Ecto neural progenitor cell (in vitro differentiated cells): ENCODE results near the gene MRAP.
"Not testable (repeated sequence)": the region's sequence is repeated elsewhere in the genome, so short reads cannot be mapped to it uniquely, and the experiment has no call there.

ENCODE experiments used
- DNase-seq: peaks from one replicate; pipeline ENCODE4 v3.0.0-alpha.2; 2018; ENCODE audit warnings: low spot score

The MRAP gene

GRCh38 chr21:32298658-32299081, at the start of gene MRAP:
Gene MRAP, plus strand, starts transcription at chr21:32298855. Its CDS starts 117 bp downstream, at chr21:32298972.
- DNase-seq, result no peak

- no peak for DNase-seq
Measured at GRCh38 chr21:32249511-32250280, 49.0 kb upstream of the MRAP start.

GRCh38 chr21:32252136-32252535, 46.5 kb upstream of the MRAP start:
- no peak for DNase-seq

GRCh38 chr21:32253215-32253641, 45.4 kb upstream of the MRAP start:
- no peak for DNase-seq

- DNase-seq, result no peak
Measured at GRCh38 chr21:32256251-32256650, 42.4 kb upstream of the MRAP start.

GRCh38 chr21:32256873-32257620, 41.6 kb upstream of the MRAP start:
- no peak for DNase-seq

GRCh38 chr21:32257962-32258785, 40.5 kb upstream of the MRAP start:
- DNase-seq, result peak; percentile 73

- not testable (repeated sequence) for DNase-seq
Measured at GRCh38 chr21:32258786-32259048, 39.9 kb upstream of the MRAP start.

GRCh38 chr21:32260130-32260529, 38.5 kb upstream of the MRAP start:
- no peak for DNase-seq

GRCh38 chr21:32261929-32262328, 36.7 kb upstream of the MRAP start:
- DNase-seq, result no peak

GRCh38 chr21:32265321-32265720, 33.3 kb upstream of the MRAP start:
- DNase-seq, result not testable (repeated sequence)

- no peak for DNase-seq
Measured at GRCh38 chr21:32270748-32271147, 27.9 kb upstream of the MRAP start.

GRCh38 chr21:32276671-32277070, 22.0 kb upstream of the MRAP start:
- no peak for DNase-seq

- DNase-seq, result no peak
Measured at GRCh38 chr21:32278103-32278502, 20.6 kb upstream of the MRAP start.

- peak; percentile 98 for DNase-seq
Measured at GRCh38 chr21:32278518-32279376, 19.9 kb upstream of the MRAP start, which contains the start of gene MIS18A. Gene MIS18A, minus strand, starts transcription at chr21:32279049. Its CDS starts 35 bp downstream, at chr21:32279014.

- no peak for DNase-seq
Measured at GRCh38 chr21:32279377-32279680, 19.3 kb upstream of the MRAP start.

- no peak for DNase-seq
Measured at GRCh38 chr21:32281531-32281930, 17.1 kb upstream of the MRAP start.

- DNase-seq, result no peak
Measured at GRCh38 chr21:32282992-32283391, 15.7 kb upstream of the MRAP start.

- no peak for DNase-seq
Measured at GRCh38 chr21:32285476-32285875, 13.2 kb upstream of the MRAP start.

- DNase-seq, result no peak
Measured at GRCh38 chr21:32297449-32297848, 1.2 kb upstream of the MRAP start.

- no peak for DNase-seq
Measured at GRCh38 chr21:32298148-32298559, 501 bp upstream of the MRAP start.

GRCh38 chr21:32299695-32300094, 1.0 kb downstream of the MRAP start:
- DNase-seq, result no peak
